Trophoblast cell (in vitro differentiated cells and primary cell): ENCODE data around the gene PDE11A.
"Not testable (repeated sequence)": the region's sequence is repeated elsewhere in the genome, so short reads cannot be mapped to it uniquely, and the experiment has no call there.

Source experiments
- DNase-seq, 2 donors: peaks; one replicate each; pipeline ENCODE4 v3.0.0-alpha.2; 2016
- H2AFZ ChIP-seq: 2 replicates; pipeline ENCODE4 v1.6.1; 2013; ENCODE audit warnings: low read length, moderate library complexity, mild to moderate bottlenecking; ENCODE audit not compliant: insufficient read depth, poor library complexity
- H2AK5ac ChIP-seq: 2 replicates; pipeline ENCODE4 v1.6.1; 2013; ENCODE audit warnings: mild to moderate bottlenecking, low read length
- H2BK120ac ChIP-seq: 2 replicates; pipeline ENCODE4 v1.6.1; 2013; ENCODE audit warnings: low read length, mild to moderate bottlenecking, moderate library complexity; ENCODE audit not compliant: insufficient read depth, poor library complexity
- H2BK12ac ChIP-seq: 2 replicates; pipeline ENCODE4 v1.6.1; 2013; ENCODE audit warnings: mild to moderate bottlenecking, low read length, moderate library complexity
- H2BK5ac ChIP-seq: 2 replicates; pipeline ENCODE4 v1.6.1; 2013; ENCODE audit warnings: low read length, low read depth, moderate library complexity, mild to moderate bottlenecking; ENCODE audit not compliant: poor library complexity
- H3K14ac ChIP-seq: 2 replicates; pipeline ENCODE4 v1.6.1; 2013; ENCODE audit warnings: mild to moderate bottlenecking, low read length
- H3K18ac ChIP-seq: 2 replicates; pipeline ENCODE4 v1.6.1; 2013; ENCODE audit warnings: mild to moderate bottlenecking, low read length
- H3K23ac ChIP-seq: 2 replicates; pipeline ENCODE4 v1.6.1; 2013; ENCODE audit warnings: low read length
- H3K27ac ChIP-seq: 2 replicates; pipeline ENCODE4 v1.5.1; 2013; ENCODE audit warnings: low read depth, mild to moderate bottlenecking, inconsistent platforms, low read length, moderate library complexity
- H3K27me3 ChIP-seq: 2 replicates; pipeline ENCODE4 v1.6.1; 2013; ENCODE audit warnings: inconsistent platforms, mild to moderate bottlenecking, low read length, moderate library complexity; ENCODE audit not compliant: insufficient read depth
- H3K36me3 ChIP-seq, 2 experiments: 1 replicate in 1 of 2; 2 replicates in 1 of 2; pipeline ENCODE4 v1.6.1; 2013; ENCODE audit warnings: low read length in 2 of 2, mild to moderate bottlenecking in 2 of 2, moderate library complexity in 1 of 2; ENCODE audit not compliant: insufficient read depth in 2 of 2, control insufficient read depth in 1 of 2
- H3K4ac ChIP-seq: 2 replicates; pipeline ENCODE4 v1.6.1; 2013; ENCODE audit warnings: low read depth, mild to moderate bottlenecking, low read length, moderate library complexity
- H3K4me1 ChIP-seq, 2 experiments: 1 replicate in 1 of 2; 2 replicates in 1 of 2; pipeline ENCODE4 v1.6.1; 2013; ENCODE audit warnings: low read length in 2 of 2, mild to moderate bottlenecking in 2 of 2, moderate library complexity in 1 of 2; ENCODE audit not compliant: insufficient read depth in 2 of 2, control insufficient read depth in 1 of 2
- H3K4me2 ChIP-seq: 2 replicates; pipeline ENCODE4 v1.6.1; 2013; ENCODE audit warnings: inconsistent platforms, mild to moderate bottlenecking, low read length, moderate library complexity
- H3K4me3 ChIP-seq: 2 replicates; pipeline ENCODE4 v1.5.1; 2013; ENCODE audit warnings: mild to moderate bottlenecking, low read depth, low read length, inconsistent platforms
- H3K79me1 ChIP-seq: one replicate; pipeline ENCODE4 v1.6.1; 2013; ENCODE audit warnings: low read length
- H3K79me2 ChIP-seq: 2 replicates; pipeline ENCODE4 v1.6.1; 2013; ENCODE audit warnings: low read length, mild to moderate bottlenecking; ENCODE audit not compliant: control insufficient read depth, insufficient read depth, poor library complexity
- H3K9ac ChIP-seq: 2 replicates; pipeline ENCODE4 v1.6.1; 2013; ENCODE audit warnings: mild to moderate bottlenecking, low read length
- H3K9me3 ChIP-seq: 2 replicates; pipeline ENCODE4 v1.6.1; 2013; ENCODE audit warnings: low read depth, mild to moderate bottlenecking, control low read depth, inconsistent platforms, low read length; ENCODE audit not compliant: insufficient read depth
- H4K12ac ChIP-seq: 2 replicates; pipeline ENCODE4 v1.6.1; 2013; ENCODE audit warnings: low read depth, mild to moderate bottlenecking, low read length, moderate library complexity
- H4K8ac ChIP-seq: 2 replicates; pipeline ENCODE4 v1.6.1; 2013; ENCODE audit warnings: low read depth, mild to moderate bottlenecking, low read length, moderate library complexity
- H4K91ac ChIP-seq: one replicate; pipeline ENCODE4 v1.6.1; 2013; ENCODE audit warnings: low read depth, mild to moderate bottlenecking, low read length, moderate library complexity
- WGBS: extraction: QIAGEN DNeasy Blood & Tissue Kit; methylation state at CpG from one replicate; pipeline ENCODE4 v1.1.7; 2013; ENCODE audit warnings: missing lambda C conversion rate; ENCODE audit not compliant: insufficient read length, insufficient coverage; ENCODE audit errors: extremely low coverage; 5-methylcytosine and 5-hydroxymethylcytosine counted together

PDE11A gene

GRCh38 chr2:178047391-178047790 lies 25.2 kb downstream of the PDE11A start:
- Histone ChIP-seq H4K8ac (no peak overlapping the region), H2BK12ac (no peak overlapping the region), H2AFZ (no peak overlapping the region), H3K4me3 (no peak overlapping the region), H2BK5ac (no peak overlapping the region), H2BK120ac (no peak overlapping the region), H3K4me1 (no peaks in the 10 kb centered on the region), H3K27me3 (no peaks in the 10 kb centered on the region), H3K4me2 (no peak overlapping the region), H3K9ac (no peak overlapping the region), H3K79me1 (no peaks in the 10 kb centered on the region), H4K91ac (no peak overlapping the region), H4K12ac (no peak overlapping the region), H3K23ac (no peak overlapping the region), H3K79me2 (no peaks in the 10 kb centered on the region), H3K14ac (no peak overlapping the region), H3K9me3 (no peaks in the 10 kb centered on the region), H3K27ac (no peak overlapping the region), H3K18ac (no peak overlapping the region), H3K4ac (no peak overlapping the region), H3K36me3 (no peaks in the 10 kb centered on the region), H2AK5ac (no peak overlapping the region)
- no CpG with 5 or more reads among the region's 2 CpGs for WGBS
- no peak for DNase-seq

- Histone ChIP-seq H4K91ac (no peak overlapping the region), H3K18ac (no peak overlapping the region), H2BK120ac (no peak overlapping the region), H2AK5ac (no peak overlapping the region), H4K12ac (no peak overlapping the region), H3K4ac (no peak overlapping the region), H2BK5ac (no peak overlapping the region), H3K14ac (no peak overlapping the region), H3K27ac (no peak overlapping the region), H3K79me2 (no peaks in the 10 kb centered on the region), H2AFZ (no peak overlapping the region), H3K23ac (no peak overlapping the region), H3K9me3 (no peaks in the 10 kb centered on the region), H3K4me2 (no peak overlapping the region), H2BK12ac (no peak overlapping the region), H3K4me3 (no peak overlapping the region), H4K8ac (no peak overlapping the region), H3K36me3 (no peaks in the 10 kb centered on the region), H3K4me1 (no peaks in the 10 kb centered on the region), H3K27me3 (no peaks in the 10 kb centered on the region), H3K79me1 (no peaks in the 10 kb centered on the region), H3K9ac (no peak overlapping the region)
- no peak for DNase-seq
- WGBS, result no CpG with 5 or more reads among the region's 1 CpG
Measured at GRCh38 chr2:178044836-178045235, 27.7 kb downstream of the PDE11A start.

- Histone ChIP-seq H2BK5ac (no peak overlapping the region), H3K36me3 (no peaks in the 10 kb centered on the region), H3K4me2 (no peak overlapping the region), H3K14ac (no peak overlapping the region), H3K4me3 (no peak overlapping the region), H3K27me3 (no peaks in the 10 kb centered on the region), H3K9ac (no peak overlapping the region), H3K79me2 (no peaks in the 10 kb centered on the region), H3K18ac (no peak overlapping the region), H4K12ac (no peak overlapping the region), H3K4ac (no peak overlapping the region), H2BK120ac (no peak overlapping the region), H3K23ac (no peak overlapping the region), H4K8ac (no peak overlapping the region), H3K27ac (no peak overlapping the region), H4K91ac (no peak overlapping the region), H2BK12ac (no peak overlapping the region), H3K79me1 (no peaks in the 10 kb centered on the region), H2AK5ac (no peak overlapping the region), H3K4me1 (no peaks in the 10 kb centered on the region), H2AFZ (no peak overlapping the region), H3K9me3 (no peaks in the 10 kb centered on the region)
- no CpG with 5 or more reads among the region's 1 CpG for WGBS
- DNase-seq, result no peak
Measured at GRCh38 chr2:178043266-178043665, 29.3 kb downstream of the PDE11A start.

GRCh38 chr2:178033583-178033982 lies 39.0 kb downstream of the PDE11A start:
- H2BK120ac ChIP-seq, H3K9ac ChIP-seq, H3K23ac ChIP-seq, H3K27ac ChIP-seq, H3K14ac ChIP-seq, H3K79me1 ChIP-seq, H4K8ac ChIP-seq, H4K12ac ChIP-seq, H3K4me1 ChIP-seq, H2AFZ ChIP-seq, H2BK12ac ChIP-seq, DNase-seq, H3K27me3 ChIP-seq, H3K36me3 ChIP-seq, H2BK5ac ChIP-seq, H2AK5ac ChIP-seq, H3K4ac ChIP-seq, H3K18ac ChIP-seq, H4K91ac ChIP-seq, H3K9me3 ChIP-seq, H3K79me2 ChIP-seq, H3K4me2 ChIP-seq, H3K4me3 ChIP-seq: not testable (repeated sequence)

GRCh38 chr2:178029342-178029741 lies 43.2 kb downstream of the PDE11A start:
- WGBS, result no CpG with 5 or more reads among the region's 1 CpG
- no peak overlapping the region for H2BK120ac ChIP-seq

More at GRCh38 chr2:178029342-178029741, 43.2 kb downstream of the PDE11A start:
- Histone ChIP-seq H2BK12ac (no peak overlapping the region), H3K18ac (no peak overlapping the region), H3K4ac (no peak overlapping the region), H3K14ac (no peak overlapping the region), H4K8ac (no peak overlapping the region), H4K91ac (no peak overlapping the region), H3K79me2 (no peaks in the 10 kb centered on the region), H3K27ac (no peak overlapping the region), H3K79me1 (no peaks in the 10 kb centered on the region), H3K36me3 (no peaks in the 10 kb centered on the region), H2BK5ac (no peak overlapping the region), H3K9me3 (no peaks in the 10 kb centered on the region), H3K27me3 (no peaks in the 10 kb centered on the region), H2AFZ (no peak overlapping the region), H3K4me3 (no peak overlapping the region), H4K12ac (no peak overlapping the region), H3K4me1 (no peaks in the 10 kb centered on the region), H3K23ac (no peak overlapping the region), H2AK5ac (no peak overlapping the region), H3K4me2 (no peak overlapping the region), H3K9ac (no peak overlapping the region)
- no peak for DNase-seq
